ENCODE measurements around the gene BSG.
"Not testable (repeated sequence)": the region's sequence is repeated elsewhere in the genome, so short reads cannot be mapped to it uniquely, and the experiment has no call there.

Gene BSG

DNA sequence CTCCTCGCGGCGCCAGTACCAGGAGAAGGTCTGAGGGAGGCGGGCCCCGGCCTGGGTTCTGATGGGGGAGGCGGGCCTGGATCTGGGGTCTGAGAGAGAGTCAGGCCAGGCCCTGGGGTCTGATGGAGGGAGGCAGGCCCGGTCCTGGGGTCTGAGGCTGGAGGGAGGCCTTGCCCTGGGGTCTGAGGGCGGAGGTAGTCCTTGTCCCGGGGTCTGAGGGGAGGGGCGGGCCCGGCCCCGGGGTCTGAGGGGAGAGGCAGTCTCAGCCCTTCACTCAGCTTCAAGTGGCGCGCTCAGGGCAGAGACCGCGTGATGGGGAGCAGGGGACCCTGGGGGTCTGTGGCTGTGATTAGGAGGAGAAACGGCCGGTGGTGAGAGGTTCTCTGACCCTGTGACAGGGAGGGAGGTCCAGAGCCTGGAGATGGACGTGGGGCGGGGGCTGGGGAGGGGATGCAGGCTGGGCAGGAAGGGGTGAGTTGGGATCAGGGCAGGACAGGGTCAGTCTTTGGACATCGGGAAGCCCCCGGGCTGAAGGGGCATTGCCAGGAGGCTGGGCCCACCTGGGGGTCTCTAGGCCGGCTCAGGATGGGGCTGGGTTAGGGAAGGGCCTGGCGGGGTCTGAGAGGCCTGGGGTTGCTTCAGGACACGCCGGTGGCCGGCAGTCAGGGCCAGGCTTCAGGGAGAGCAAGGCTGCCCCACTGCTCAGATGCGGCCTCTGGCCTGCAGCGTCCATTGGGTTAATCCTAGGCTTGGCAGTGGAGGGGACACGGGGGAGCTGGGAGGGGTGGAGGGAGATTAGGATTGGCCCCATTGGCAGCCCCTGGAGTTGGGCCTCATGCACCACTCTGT is 36.0 kb downstream of the BSG start:
- DNase-seq, result no peak

DNA sequence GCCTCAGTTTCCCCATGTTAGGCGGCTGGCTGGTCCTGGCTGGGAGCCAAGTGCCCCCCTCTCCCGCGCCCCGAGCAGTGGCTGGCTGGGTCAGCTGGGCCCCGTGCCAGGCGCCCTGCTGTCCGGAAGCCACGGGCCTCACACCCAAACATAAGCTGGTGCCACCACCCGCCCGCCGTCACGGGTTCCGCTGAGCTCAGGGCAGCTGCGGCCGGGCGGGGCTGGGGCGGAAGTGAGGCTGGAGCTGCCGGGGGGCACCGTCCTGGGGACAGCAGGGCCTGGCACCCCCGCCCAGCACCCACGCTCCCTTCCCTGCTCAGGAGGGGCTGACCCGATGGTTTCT is 36.6 kb downstream of the BSG start:
- peak; percentile 26 for DNase-seq

DNA sequence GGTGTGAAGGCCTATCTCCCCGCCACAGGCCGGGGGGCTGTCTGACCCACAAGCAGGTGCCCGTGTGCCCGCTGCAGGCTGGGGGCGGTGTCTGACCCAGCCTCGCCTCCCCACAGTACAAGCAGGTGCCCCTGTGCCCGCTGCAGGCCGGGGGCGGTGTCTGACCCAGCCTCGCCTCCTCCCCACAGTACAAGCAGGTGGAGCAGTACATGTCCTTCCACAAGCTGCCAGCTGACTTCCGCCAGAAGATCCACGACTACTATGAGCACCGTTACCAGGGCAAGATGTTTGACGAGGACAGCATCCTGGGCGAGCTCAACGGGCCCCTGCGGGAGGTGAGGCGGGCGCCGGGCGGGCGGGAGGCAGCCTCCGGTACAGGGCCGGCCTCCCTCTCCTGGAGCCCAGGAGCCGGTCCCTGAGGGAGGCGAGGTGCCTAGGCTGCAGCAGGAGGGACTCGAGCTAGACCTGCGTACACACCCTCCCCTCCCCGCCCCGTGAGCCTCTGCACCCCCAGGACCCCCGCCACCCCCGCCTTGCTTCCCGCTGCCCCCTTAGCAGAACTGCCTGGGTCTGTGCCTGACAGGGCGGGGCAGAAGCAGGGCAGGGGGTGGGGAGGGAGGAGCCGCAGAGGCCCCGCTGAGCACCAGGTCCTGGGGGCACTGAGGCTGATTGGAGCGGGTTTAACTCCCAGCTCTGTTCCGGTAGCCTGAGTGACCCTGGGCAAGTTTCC is 37.8 kb downstream of the BSG start:
- no peak for DNase-seq

DNA sequence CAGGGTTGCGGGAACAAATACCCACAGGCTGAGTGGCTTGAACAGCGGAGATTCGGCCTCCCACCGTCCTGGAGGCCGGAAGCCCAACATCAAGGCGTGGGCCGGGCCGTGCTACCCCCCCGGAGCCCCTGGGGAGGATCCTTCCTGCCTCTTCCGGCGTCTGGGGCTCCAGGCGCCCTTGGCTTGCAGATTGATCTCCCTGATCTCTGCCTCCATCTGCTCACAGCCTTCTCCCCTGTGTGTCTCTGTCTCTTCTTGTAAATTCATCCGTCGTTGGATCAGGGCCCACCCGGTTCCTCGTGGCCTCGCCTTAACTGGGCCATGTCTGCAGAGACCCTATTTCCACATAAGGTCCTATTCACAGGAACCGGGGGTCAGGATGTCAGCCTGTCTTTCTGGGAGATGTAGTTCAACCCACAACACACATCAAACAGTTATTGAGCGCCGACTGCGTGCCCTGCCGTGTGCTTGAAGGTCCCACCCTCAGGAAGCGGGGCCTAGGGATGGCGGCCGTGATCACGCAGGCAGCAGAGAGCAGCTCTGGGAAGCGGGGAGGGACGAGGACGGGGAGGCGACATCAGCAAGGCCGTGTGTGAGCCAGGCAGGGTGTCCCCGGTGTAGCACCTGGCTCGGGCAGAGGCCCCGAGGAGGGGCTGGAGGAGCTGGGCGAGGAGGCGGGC is 38.5 kb downstream of the BSG start:
- no peak for DNase-seq

DNA sequence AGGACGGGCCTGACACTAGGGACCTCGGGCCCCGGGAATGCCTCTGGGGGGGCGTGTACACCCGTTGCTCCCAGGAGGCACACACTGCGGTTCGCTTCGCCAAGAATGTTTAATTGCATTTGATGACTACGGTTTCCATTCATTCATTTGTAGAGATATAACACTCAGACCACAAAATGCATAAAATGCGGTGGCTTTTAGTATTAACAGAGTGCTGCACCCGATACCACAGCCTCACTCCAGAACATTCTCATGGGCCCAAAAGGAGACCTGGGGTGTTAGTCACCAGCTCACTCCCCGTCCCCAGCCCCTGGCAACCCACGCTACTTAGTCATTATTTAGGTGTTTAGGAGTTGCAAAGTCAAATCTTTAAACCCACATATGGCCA is 39.1 kb downstream of the BSG start:
- DNase-seq, result no peak

DNA sequence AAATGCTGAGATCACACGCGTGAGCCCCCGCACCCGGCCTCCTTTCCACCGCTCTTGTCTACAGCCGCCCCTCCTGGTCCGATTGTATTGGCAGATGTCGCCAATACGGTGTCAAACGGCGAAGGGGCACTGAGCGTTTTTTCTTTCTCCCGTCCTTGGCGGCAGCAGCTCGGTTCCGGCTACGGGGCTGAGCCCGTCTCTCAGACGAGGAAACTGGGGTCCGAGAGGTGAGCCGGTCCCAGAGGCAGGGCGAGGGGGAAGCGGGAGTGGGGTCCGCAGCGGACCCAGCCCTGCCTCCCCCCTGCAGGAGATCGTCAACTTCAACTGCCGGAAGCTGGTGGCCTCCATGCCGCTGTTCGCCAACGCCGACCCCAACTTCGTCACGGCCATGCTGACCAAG is 40.5 kb downstream of the BSG start:
- DNase-seq, result no peak

DNA sequence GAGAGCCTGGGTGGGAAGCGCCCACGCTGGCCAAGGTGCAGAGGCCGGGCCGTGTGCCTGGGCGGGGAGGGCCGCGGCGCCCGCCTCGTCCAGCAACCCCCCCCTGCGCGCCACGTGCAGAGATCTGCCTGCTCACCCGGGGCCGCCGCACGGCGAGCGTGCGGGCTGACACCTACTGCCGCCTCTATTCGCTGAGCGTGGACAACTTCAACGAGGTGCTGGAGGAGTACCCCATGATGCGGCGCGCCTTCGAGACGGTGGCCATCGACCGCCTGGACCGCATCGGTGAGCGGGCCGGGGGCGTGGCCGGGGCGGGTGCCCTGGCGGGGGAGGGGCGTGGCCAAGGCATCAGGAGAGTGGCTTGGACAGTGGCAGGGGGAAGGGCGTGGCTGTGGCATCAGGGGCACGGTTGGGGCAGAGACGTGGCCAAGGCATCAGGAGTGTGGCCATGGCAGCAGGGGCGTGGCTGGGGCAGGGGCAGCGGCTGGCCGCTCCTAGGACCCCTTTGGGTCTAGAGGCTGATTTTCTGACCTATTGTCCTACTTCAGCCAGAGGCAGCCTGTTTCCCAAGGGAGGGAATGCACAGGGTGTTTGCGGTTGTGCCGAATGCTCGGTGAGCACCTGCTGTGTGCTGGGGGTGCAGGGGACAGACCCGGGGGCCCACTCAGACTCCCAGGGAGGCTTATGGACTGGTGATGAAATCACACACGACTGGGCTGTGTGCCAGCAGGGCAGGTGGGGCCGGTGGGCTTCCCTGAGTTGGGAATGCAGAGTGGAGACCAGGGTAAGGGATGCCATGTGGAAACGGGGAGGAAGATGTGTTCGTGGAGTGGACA is 41.6 kb downstream of the BSG start:
- no peak for DNase-seq

DNA sequence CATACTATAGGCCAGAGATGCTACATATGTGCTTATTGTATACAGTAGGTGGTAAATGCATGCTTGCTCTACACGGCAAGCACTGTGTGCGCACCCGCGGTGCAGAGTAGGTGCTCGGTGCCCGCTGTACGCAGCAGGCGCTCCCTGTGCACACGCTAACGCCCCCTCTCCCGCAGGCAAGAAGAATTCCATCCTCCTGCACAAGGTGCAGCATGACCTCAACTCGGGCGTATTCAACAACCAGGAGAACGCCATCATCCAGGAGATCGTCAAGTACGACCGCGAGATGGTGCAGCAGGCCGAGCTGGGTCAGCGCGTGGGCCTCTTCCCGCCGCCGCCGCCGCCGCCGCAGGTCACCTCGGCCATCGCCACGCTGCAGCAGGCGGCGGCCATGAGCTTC is 43.2 kb downstream of the BSG start:
- DNase-seq, result no peak

DNA sequence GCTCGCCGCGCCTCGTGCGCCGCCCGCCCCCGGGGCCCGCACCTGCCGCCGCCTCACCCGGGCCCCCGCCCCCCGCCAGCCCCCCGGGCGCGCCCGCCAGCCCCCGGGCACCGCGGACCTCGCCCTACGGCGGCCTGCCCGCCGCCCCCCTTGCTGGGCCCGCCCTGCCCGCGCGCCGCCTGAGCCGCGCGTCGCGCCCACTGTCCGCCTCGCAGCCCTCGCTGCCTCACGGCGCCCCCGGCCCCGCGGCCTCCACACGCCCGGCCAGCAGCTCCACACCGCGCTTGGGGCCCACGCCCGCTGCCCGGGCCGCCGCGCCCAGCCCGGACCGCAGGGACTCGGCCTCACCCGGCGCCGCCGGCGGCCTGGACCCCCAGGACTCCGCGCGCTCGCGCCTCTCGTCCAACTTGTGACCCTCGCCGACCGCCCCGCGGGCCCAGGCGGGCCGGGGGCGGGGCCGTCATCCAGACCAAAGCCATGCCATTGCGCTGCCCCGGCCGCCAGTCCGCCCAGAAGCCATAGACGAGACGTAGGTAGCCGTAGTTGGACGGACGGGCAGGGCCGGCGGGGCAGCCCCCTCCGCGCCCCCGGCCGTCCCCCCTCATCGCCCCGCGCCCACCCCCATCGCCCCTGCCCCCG is 43.8 kb downstream of the BSG start:
- no peak for DNase-seq

DNA sequence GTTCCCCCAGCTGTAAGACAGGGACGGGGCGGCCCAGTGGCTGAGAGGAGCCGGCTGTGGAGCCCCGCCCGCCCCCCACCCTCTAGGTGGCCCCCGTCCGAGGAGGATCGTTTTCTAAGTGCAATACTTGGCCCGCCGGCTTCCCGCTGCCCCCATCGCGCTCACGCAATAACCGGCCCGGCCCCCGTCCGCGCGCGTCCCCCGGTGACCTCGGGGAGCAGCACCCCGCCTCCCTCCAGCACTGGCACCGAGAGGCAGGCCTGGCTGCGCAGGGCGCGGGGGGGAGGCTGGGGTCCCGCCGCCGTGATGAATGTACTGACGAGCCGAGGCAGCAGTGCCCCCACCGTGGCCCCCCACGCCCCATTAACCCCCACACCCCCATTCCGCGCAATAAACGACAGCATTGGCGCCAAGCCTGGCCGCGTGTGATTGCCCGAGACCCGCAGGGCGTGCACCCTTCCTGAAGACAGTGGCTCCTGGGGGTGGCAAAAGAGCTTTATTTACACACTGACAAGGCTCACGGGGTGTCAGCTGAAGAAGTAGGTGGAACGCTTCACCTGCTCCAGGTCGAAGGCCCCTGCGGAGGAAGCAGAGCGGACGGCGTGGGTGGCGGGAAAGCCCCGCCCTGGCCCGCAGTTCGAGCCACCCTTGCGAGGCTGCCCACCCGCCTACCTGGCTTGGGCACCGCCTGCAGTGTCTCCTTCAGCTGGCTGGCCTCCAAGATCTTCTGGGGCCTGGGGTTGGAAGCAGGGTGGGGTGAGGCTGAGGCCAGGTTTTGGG is 44.5 kb downstream of the BSG start:
- DNase-seq, result no peak

DNA sequence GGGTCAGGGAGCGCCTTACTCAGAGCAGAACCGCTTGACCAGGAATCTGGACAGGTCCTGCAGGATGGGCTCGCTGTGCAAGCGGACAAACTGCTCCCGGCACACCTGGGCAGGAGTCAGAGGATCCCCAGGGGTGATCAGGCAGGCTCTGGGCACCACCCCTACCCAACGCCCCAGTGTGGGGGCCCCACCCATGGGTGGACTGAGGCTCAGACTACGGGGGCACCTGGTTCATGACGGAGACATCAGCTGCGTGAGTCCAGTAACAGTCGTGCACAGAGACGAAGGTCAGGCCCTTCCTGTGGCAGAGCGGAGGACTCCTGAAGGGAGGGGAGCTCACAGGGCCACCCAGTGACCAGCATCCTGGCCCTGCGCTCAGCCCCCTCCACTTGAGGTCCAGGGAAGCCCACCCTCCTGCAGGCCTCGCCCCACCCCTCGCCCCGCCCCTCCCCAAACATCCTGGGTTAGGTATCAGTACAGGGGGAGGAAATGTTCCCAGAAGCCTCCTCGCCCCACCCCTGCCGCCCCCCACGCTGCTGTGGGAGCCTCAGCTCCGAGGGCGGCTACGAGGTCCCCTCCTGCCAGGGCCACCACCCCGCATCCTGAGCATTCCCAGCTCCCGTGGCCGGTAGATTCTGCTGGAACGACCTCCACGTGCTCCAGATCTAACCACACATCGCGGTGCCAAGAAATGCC is 45.3 kb downstream of the BSG start:
- no peak for DNase-seq

DNA sequence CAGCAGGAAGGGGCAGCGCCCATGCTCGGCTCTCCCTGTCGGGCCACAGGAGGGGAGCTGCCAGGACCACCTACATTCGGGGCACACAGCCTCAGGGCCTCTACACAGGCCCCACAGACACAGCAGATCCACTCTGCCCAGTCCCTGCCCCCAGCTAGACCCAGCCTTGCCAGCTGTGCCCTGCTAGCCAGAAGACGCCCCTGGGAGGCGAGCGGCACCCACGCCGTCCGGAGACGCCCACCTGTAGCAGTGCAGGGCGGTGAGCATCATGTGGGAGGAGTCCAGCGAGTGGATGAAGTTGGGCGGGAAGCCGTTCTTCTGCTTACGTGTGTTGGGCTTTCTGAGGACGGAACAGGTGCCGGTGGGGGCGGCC is 45.8 kb downstream of the BSG start:
- no peak for DNase-seq

DNA sequence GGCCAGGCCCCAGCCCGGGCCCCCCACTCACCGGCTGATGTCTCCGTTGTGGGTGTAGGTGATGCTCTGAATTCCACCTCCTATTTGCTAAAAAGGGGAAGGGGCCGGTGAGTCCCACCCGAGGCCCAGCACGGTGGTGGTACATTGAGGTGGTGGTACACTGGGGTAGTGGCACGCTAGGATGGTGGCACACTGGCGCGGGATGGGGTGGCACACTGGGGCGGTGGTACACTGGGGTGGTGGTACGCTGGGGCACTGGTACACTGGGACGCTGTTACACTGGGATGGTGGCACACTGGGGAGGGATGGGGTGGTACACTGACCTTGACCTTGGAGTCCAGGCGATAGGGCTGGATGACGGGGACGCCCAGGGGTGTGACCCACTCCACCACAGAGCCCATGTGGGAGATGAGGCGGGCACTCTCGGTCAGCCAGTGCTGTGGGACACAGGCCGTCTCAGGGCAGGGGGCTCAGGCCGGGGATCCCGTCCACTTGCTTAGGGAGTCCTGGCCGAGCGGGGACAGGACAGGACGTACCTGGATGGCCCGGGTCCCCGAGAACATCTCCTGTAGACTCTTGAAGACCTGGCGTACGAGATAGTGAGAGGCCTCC is 46.4 kb downstream of the BSG start:
- no peak for DNase-seq

DNA sequence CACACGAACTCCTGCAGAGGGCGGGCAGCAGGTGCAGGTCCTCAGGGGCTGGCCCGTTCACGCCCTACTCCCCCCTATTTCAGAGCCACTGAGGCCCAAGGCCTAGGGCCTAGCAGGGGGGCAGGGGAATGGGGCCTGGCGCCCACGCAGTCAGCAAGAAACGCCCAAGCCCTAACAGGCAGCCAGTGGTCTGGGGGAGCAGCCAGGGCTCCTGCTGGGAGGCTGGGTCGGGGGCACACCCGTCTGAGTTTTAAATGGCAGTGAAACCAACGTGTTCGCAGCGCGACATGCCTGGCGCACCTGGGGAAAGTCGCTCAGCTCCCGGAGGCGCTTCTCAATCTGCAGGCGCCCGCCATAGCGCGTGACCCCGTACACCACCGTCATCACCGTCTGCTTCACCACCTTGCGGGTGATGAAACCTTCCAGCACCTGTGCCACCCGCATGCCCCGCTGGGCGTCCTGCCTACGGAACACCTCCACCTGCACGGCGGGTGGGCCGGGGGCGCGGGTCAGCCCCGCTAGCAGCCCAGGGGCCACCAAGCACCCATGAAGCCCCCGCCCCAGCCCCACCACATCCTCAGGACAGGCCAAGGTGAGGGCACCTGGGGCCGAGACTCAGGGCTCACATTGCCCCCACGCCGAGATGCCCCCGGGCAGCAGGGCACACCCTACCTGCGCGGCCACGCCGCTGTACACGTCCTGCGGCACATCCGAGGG is 47.0 kb downstream of the BSG start:
- DNase-seq, result no peak

DNA sequence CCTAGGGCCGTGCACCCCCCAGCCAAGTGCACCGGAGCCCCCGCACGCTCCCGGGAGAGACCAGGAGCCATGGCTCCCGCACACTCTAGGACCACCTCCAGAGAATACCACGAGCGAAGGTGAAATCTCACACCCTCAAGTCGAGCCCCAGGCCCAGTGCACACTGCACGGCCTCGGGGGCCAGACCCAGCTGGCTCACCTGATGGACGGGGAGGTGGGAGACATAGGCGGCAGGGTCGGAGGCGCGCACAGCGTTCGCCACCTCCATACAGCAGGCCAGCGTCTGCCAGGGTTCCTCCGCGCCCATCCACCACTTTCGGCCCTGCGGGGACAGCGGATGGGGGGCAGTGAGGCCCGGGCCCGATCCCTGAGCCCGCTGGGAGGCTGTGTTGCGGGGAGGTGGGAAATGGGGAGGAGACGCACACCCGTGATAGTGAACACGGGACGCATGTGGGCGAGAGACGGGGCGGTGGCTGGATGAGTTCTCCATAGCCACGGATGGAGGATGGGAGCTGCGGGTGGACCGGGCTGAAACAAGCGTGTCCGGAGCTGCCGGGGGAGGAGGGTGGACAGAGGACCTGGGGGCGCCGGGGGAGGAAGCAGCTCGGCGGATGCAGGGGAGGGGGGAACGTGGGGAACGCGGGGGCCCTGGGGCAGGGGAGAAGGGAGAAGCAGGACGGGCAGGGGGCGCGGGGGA is 47.9 kb downstream of the BSG start:
- DNase-seq, result no peak

DNA sequence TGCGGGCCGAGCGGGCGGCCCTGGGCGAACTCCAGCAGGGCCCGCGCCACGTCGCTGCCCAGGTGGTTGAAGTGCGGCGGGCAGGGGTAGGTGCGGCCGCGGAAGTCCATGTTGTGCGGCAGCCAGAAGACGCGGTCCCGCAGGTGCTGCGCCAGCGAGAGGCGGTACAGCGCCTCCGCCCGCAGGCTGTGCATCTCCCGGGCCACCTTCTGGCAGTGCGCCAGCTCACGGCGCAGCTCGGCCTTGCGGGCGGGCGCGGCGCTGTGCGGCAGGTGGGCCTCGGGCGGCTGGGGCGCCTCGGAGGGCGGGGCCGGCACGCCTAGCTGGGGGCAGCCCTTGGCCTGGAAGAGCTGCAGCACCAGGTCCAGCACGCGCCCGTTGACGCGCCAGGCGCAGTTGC is 48.8 kb downstream of the BSG start:
- DNase-seq, result not testable (repeated sequence)

DNA sequence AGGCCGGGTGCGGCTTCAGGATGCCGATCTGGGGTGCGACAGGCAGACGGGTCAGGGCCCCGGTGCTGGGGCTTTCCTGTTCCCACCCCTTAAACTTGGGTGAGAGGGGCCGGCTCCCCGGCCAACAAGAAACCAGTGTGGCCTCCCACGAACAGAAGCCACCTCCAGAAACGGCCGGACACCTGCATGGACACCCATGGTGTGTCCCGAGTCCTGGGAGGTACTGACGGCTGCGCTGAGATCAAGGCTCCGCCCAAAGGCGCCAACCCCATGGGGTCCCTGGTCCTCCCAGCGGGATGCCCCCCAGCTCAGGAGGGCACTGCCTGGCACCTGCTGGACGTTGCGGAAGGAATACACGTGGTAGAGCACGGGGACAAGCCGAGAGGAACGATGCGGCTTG is 49.4 kb downstream of the BSG start:
- DNase-seq, result no peak

DNA sequence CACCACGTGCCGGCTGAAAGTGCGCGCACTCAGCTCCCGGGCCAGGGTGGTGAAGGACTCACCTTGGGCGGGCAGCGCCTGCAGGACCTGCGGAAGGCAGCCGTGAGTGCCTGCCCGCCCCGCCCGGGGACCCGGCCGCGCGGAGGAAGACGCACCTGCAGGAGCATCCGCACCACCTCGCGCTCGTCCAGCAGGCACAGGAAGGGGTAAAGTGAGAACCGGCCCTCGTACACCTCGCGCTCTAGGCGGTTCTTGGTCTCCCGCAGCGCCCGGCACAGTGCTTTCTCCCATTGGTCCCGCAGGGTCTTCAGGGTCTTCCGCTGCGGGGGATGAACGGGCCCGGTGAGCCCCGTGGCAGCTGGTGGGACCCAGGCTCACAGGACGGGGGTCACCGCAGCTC is 50.3 kb downstream of the BSG start:
- no peak for DNase-seq

DNA sequence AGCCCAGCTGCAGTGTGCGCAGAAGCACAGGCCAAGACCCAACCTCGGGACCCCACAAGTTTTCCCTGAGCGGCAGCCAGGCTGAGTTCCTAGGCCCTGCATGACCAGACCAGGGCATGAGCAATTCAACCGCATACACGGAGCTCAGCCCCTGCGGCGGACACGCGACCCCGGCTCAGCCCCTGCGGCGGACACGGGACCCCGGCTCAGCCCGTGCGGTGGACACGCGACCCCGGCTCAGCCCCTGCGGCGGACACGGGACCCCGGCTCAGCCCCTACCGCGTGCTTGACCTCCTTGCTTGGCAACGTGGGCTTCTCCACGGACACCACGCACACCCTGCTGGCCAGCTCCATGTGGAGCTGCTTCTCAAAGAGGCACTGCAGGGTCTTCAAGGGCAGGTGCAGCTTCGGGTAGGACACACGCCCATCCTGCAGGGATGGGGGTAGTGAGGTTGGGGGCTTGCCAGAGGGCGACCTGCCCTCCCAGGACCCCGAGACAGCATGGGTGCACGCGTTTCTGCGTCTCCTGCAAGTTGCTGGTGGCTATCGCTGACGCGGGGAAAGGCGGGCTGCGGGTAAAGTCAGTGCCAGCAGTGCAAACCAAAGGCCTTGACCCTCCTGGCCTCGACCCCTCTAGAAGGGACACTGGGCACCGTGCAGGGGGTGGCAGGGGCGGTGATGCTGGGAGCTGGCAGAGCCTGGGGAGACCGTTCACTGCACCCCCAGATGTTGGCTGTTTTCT is 51.0 kb downstream of the BSG start:
- no peak for DNase-seq

Measured in NCI-H774 (cell line).